ENCODE measurements around the gene CBFA2T2.
"Not testable (repeated sequence)": the region's sequence is repeated elsewhere in the genome, so short reads cannot be mapped to it uniquely, and the experiment has no call there.

The CBFA2T2 gene

DNA sequence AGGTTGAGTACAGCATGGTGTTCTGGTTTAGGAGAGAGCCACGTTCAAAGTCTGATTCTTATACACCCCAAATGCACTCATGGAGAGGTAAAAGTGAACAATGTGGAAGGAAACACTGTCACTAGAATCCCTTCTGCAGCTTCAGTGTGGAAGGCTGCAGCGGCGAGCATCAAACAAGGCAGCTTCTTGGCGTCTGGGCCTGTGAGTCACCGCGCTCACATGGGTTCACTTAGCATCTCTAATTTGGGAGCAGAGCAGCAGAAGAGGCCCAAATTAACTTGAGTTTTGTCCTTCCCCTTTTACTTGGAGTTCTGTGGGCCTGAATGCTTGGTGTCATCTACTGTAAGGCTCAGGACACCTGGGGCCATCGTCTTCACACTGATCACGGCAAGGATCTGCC lies 207.2 kb downstream of the CBFA2T2 start:
- DNase-seq (ENCODE audit: low read depth in 2 of 2), result no peak

DNA sequence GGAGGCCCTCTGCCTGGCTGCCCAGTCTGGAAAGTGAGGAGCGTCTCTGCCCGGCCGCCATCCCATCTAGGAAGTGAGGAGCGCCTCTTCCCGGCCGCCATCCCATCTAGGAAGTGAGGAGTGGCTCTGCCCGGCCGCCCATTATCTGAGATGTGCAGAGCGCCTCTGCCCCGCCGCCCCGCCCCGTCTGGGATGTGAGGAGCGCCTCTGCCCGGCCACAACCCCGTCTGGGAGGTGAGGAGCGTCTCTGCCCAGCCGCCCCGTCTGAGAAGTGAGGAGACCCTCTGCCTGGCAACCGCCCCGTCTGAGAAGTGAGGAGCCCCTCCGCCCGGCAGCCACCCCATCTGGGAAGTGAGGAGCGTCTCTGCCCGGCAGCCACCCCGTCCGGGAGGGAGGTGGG lies 209.1 kb downstream of the CBFA2T2 start:
- DNase-seq (ENCODE audit: low read depth in 2 of 2), result not testable (repeated sequence)

Measured in stimulated activated CD8-positive, alpha-beta memory T cell treated with anti-CD3 and anti-CD28 coated beads, Interleukin-7, amount 100 ng/mL, for 1 hour (primary cell).